H1 (cell line): ENCODE data around the gene TACC2. TPM values are rescaled to one million over a fixed set of nuclear protein-coding genes. Genes with fewer than 3 reads are reported as not detected.

Experiments
- BACH1 ChIP-seq: IDR thresholded peaks from 2 replicates; pipeline ENCODE4 v1.6.1; 2012; ENCODE audit warnings: low read length, improper control_type of control experiment
- MAFK ChIP-seq: IDR thresholded peaks from 2 replicates; pipeline ENCODE4 v1.6.1; 2012; ENCODE audit warnings: low read depth, mild to moderate bottlenecking, improper control_type of control experiment, low read length
- RFX5 ChIP-seq: IDR thresholded peaks from 2 replicates; pipeline ENCODE4 v1.6.1; 2011; ENCODE audit warnings: low read depth, low read length, improper control_type of control experiment, borderline replicate concordance
- RNF2 ChIP-seq: fragments of 200-900, 300-1000 bp; sonication (generic); IDR thresholded peaks from 2 replicates; pipeline ENCODE4 v1.7.1; 2016; ENCODE audit warnings: borderline replicate concordance, low read depth, mild to moderate bottlenecking, antibody characterized with exemption, low read length; ENCODE audit not compliant: poor library complexity, severe bottlenecking; ENCODE audit errors: missing control alignments
- SP1 ChIP-seq: IDR thresholded peaks from 2 replicates; pipeline ENCODE4 v1.6.1; 2011; ENCODE audit warnings: low read depth, low read length
- TEAD4 ChIP-seq: IDR thresholded peaks from 2 replicates; pipeline ENCODE4 v1.6.1; 2012; ENCODE audit warnings: low read depth, low read length, inconsistent platforms, mixed read lengths
- YY1 ChIP-seq: IDR thresholded peaks from 2 replicates; pipeline ENCODE4 v1.6.1; 2011; ENCODE audit warnings: low read depth, mild to moderate bottlenecking, low read length
- polyA plus RNA-seq, 7 experiments: library from polyadenylated mRNA; depleted of rRNA in 3 of 7; stranded (reverse) in 5 of 7; unstranded in 2 of 7; fragments of >200 nt in 5 of 7; fragments of 200-250 nt in 2 of 7; gene quantifications; 1 replicate in 5 of 7; 2 replicates in 1 of 7; 4 replicates in 1 of 7; pipeline versions ENCODE4 v1.2.1 to v1.2.3, GENCODE V29; 2011 to 2013; ENCODE audit warnings: missing spikeins in 2 of 7, mixed read lengths in 2 of 7
- total RNA-seq: library from RNA; stranded (reverse); fragmentation: NEBNext Ultra II Directional; extraction: Animal tissue kit (Norgen Biotek cat#: 25700); gene quantifications from 2 replicates; pipeline ENCODE4 v1.2.1, GENCODE V29; 2021
- TF ChIP-seq, protein P1 (sequence below), 3 experiments: IDR thresholded peaks; 1 replicate in 2 of 3; 2 replicates in 1 of 3; pipeline versions ENCODE4 v1.5.1 to v1.6.1; 2011; ENCODE audit warnings: low read length in 3 of 3, mild to moderate bottlenecking in 3 of 3, inconsistent platforms in 2 of 3, low read depth in 1 of 3, moderate library complexity in 1 of 3; ENCODE audit not compliant: insufficient read depth in 1 of 3; ENCODE audit errors: control extremely low read depth in 1 of 3

The TACC2 gene
- total and polyA plus RNA-seq, 2 of the 8 experiments (the other 6 are each of a cell fraction or from before 2014, with no cell fraction given), result 21.2 to 46.6 TPM

DNA sequence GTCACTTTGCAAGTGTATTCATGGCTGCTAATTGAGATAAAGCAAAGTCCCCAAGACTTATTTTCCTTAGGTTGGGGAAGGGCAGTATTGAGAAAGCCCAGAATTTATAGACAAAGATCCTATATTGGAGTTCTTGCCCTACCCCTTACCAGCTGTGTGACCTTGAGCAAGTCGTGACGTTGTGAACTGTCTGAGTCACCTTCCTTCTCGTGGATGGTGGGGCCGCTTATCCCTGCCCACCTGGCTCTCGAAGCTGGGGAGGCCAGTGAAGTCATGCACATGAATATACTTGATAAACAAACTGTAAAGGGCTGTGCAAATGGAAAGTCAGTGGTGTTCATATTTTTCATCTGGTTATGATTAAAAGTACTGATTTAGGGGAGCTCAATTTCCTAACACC lies 127.4 kb downstream of the TACC2 start (continued):
- no peak for TF ChIP-seq BACH1
- TF ChIP-seq, protein P1, sequence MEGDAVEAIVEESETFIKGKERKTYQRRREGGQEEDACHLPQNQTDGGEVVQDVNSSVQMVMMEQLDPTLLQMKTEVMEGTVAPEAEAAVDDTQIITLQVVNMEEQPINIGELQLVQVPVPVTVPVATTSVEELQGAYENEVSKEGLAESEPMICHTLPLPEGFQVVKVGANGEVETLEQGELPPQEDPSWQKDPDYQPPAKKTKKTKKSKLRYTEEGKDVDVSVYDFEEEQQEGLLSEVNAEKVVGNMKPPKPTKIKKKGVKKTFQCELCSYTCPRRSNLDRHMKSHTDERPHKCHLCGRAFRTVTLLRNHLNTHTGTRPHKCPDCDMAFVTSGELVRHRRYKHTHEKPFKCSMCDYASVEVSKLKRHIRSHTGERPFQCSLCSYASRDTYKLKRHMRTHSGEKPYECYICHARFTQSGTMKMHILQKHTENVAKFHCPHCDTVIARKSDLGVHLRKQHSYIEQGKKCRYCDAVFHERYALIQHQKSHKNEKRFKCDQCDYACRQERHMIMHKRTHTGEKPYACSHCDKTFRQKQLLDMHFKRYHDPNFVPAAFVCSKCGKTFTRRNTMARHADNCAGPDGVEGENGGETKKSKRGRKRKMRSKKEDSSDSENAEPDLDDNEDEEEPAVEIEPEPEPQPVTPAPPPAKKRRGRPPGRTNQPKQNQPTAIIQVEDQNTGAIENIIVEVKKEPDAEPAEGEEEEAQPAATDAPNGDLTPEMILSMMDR (IDR thresholded peaks at IDR 0.05; ENCODE audit: control extremely low read depth in 1 of 3, insufficient read depth in 1 of 3, low read depth in 1 of 3, low read length in 3 of 3), result no peak
- no peak for TF ChIP-seq RFX5
- no peak for TF ChIP-seq SP1
- TF ChIP-seq MAFK, result no peak
- TF ChIP-seq TEAD4, result no peak
- TF ChIP-seq YY1, result no peak
- TF ChIP-seq RNF2, result no peak
